Left ventricle myocardium inferior (tissue), 1 donor: Measurements from ENCODE around the gene PACSIN1. TPM values are rescaled to one million over a fixed set of nuclear protein-coding genes. Genes with fewer than 3 reads are reported as not detected.

ENCODE experiments used
- DNase-seq: peaks from one replicate; pipeline ENCODE4 v3.0.0-alpha.2; 2020
- H3K27ac ChIP-seq: fragments of 200-600 bp; replicated peaks from 2 replicates; pipeline ENCODE4 v1.8.0; 2021
- H3K27me3 ChIP-seq: fragments of 200-600 bp; 2 replicates; pipeline ENCODE4 v1.8.0; 2021; ENCODE audit warnings: low read depth
- H3K36me3 ChIP-seq: fragments of 200-600 bp; 2 replicates; pipeline ENCODE4 v1.8.0; 2021
- H3K4me1 ChIP-seq: fragments of 200-600 bp; 2 replicates; pipeline ENCODE4 v1.8.0; 2021
- H3K4me3 ChIP-seq: fragments of 200-600 bp; 2 replicates; pipeline ENCODE4 v1.8.0; 2021; ENCODE audit warnings: mild to moderate bottlenecking, moderate library complexity
- H3K9me3 ChIP-seq: fragments of 200-600 bp; replicated peaks from 2 replicates; pipeline ENCODE4 v1.8.0; 2021
- CTCF ChIP-seq: fragments of 200-600 bp; IDR thresholded peaks from 2 replicates; pipeline ENCODE4 v1.8.0; 2021; ENCODE audit warnings: antibody characterized with exemption, mild to moderate bottlenecking, borderline replicate concordance
- intact Hi-C: fragments of 100-400 bp; cut with micrococcal nuclease; formaldehyde crosslinking; loops from one replicate; pipeline ENCODE4 v1.11.0; 2022
- total RNA-seq: library from RNA; stranded (reverse); fragmentation: NEBNext Ultra II Directional; extraction: Animal tissue kit (Norgen Biotek cat#: 25700); gene quantifications from one replicate; pipeline ENCODE4 v1.2.1, GENCODE V29; 2021
- donor health status: DM: no; HTN: yes; CAD: no; lungs with severe emphysema.

The PACSIN1 gene
- total RNA-seq, 1 donor from 2014 or later = 15.2 TPM

DNA sequence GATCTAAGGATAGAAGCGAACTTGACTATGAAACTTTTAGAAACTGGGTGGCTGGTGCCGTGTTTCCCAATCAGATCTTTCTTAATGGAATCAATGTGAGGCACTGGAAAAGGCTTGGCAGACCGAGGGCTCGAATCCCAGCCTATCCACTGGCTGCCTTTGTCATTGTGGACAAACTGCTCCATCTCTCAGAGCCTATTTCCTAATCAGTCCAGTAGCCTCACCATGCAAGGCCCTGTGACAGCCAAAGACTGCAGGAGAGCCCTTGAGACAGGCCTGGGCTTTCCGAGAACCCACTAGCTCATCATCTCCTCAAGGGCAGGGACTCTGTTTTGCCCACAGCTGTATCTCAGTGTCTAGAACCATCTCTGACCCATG, 46.9 kb downstream of the PACSIN1 start:
- Histone ChIP-seq H3K9me3 (peaks cover 15% of the 10 kb centered on the region), H3K4me1 (no peaks in the 10 kb centered on the region), H3K4me3 (no peak overlapping the region), H3K36me3 (no peaks in the 10 kb centered on the region), H3K27ac (no peak overlapping the region), H3K27me3 (peaks cover 57% of the 10 kb centered on the region)
- intact Hi-C loops = no loop called here
- DNase-seq = no peak
- no peak for TF ChIP-seq CTCF

GRCh38 chr6:34513646-34514045, 47.8 kb downstream of the PACSIN1 start:
- Histone ChIP-seq H3K9me3 (peaks cover 13% of the 10 kb centered on the region), H3K27me3 (peaks cover 63% of the 10 kb centered on the region), H3K4me3 (no peak overlapping the region), H3K27ac (no peak overlapping the region), H3K4me1 (no peaks in the 10 kb centered on the region), H3K36me3 (no peaks in the 10 kb centered on the region)
- peak; percentile 0 for DNase-seq
- no peak for TF ChIP-seq CTCF
- intact Hi-C loops = no loop called here

- peaks cover 63% of the 10 kb centered on the region for H3K27me3 ChIP-seq
- intact Hi-C loops = no loop called here
Measured at GRCh38 chr6:34514112-34514511, 48.2 kb downstream of the PACSIN1 start.

GRCh38 chr6:34514593-34515472, 49.0 kb downstream of the PACSIN1 start:
- intact Hi-C loops = no loop called here
- TF ChIP-seq CTCF = no peak
- DNase-seq = peak; percentile 11

More at GRCh38 chr6:34514112-34514511, 48.2 kb downstream of the PACSIN1 start:
- no peaks in the 10 kb centered on the region for H3K36me3 ChIP-seq
- H3K4me3 ChIP-seq = no peak overlapping the region
- H3K9me3 ChIP-seq = peaks cover 8% of the 10 kb centered on the region
- TF ChIP-seq CTCF = no peak
- no peak overlapping the region for H3K27ac ChIP-seq
- DNase-seq = peak; percentile 4
- no peaks in the 10 kb centered on the region for H3K4me1 ChIP-seq

GRCh38 chr6:34515473-34516387, 49.9 kb downstream of the PACSIN1 start:
- H3K4me3 ChIP-seq = no peak overlapping the region
- no peaks in the 10 kb centered on the region for H3K4me1 ChIP-seq
- H3K9me3 ChIP-seq = no peaks in the 10 kb centered on the region
- no peak overlapping the region for H3K27ac ChIP-seq
- H3K36me3 ChIP-seq = no peaks in the 10 kb centered on the region
- peaks cover 62% of the 10 kb centered on the region for H3K27me3 ChIP-seq
- TF ChIP-seq CTCF = no peak
- intact Hi-C loops = no loop called here
- DNase-seq = peak; percentile 11

More at GRCh38 chr6:34514593-34515472, 49.0 kb downstream of the PACSIN1 start:
- peaks cover 63% of the 10 kb centered on the region for H3K27me3 ChIP-seq
- H3K36me3 ChIP-seq = no peaks in the 10 kb centered on the region
- no peak overlapping the region for H3K27ac ChIP-seq
- no peak overlapping the region for H3K4me3 ChIP-seq
- H3K9me3 ChIP-seq = peaks cover 1% of the 10 kb centered on the region
- H3K4me1 ChIP-seq = no peaks in the 10 kb centered on the region
